PC-9 (cell line): Measurements from ENCODE around the gene TCF20. TPM values are rescaled to one million over a fixed set of nuclear protein-coding genes. Genes with fewer than 3 reads are reported as not detected.

Experiments
- BruUV-seq: library from RNA; stranded (reverse); fragments of 400-500 nt; replicated peaks from 2 replicates; lab custom pipeline; 2021; lab: Mats Ljungman, UMichigan
- CTCF ChIA-PET: fragments of 300-600 bp; sonication (Branson Sonifier 250); formaldehyde crosslinking; loops from one replicate; lab custom pipeline; 2022; ENCODE audit warnings: antibody characterized with exemption; lab: Charles Lee
- POLR2A ChIA-PET: fragments of 300-600 bp; sonication (Branson Sonifier 250); formaldehyde crosslinking; loops from one replicate; lab custom pipeline; 2022; ENCODE audit warnings: antibody characterized with exemption; ENCODE audit not compliant: unreplicated experiment; lab: Charles Lee
- DNase-seq, 2 experiments: peaks; one replicate each; pipeline versions ENCODE4 v3.0.0 to v3.0.0-alpha.2; 2015 to 2022; ENCODE audit warnings: mixed read lengths in 1 of 2
- H2AFZ ChIP-seq: fragments of 200-600 bp; sonication (generic); 2 replicates; pipeline ENCODE4 v1.8.1; 2017; ENCODE audit warnings: antibody characterized with exemption
- H3F3A ChIP-seq: fragments of 200-600 bp; sonication (generic); 2 replicates; pipeline ENCODE4 v1.8.1; 2017; ENCODE audit warnings: antibody characterized with exemption, mild to moderate bottlenecking, low read depth; ENCODE audit not compliant: insufficient read depth
- H3K27ac ChIP-seq: fragments of 200-600 bp; sonication (generic); 2 replicates; pipeline ENCODE4 v1.6.1; 2016; ENCODE audit warnings: mixed run types
- H3K27me3 ChIP-seq: fragments of 200-600 bp; sonication (generic); 2 replicates; pipeline ENCODE4 v1.6.1; 2016; ENCODE audit warnings: low read depth, mixed run types; ENCODE audit not compliant: insufficient read depth
- H3K36me3 ChIP-seq: fragments of 200-600 bp; sonication (generic); 2 replicates; pipeline ENCODE4 v1.6.1; 2016; ENCODE audit warnings: low read depth, mixed run types
- H3K4me1 ChIP-seq: fragments of 200-600 bp; sonication (generic); replicated peaks from 2 replicates; pipeline ENCODE4 v1.6.1; 2016; ENCODE audit warnings: mixed run types; ENCODE audit not compliant: insufficient read depth
- H3K4me2 ChIP-seq: fragments of 200-600 bp; sonication (generic); 2 replicates; pipeline ENCODE4 v1.6.1; 2017; ENCODE audit warnings: mixed run types
- H3K4me3 ChIP-seq: fragments of 200-600 bp; sonication (generic); 2 replicates; pipeline ENCODE4 v1.6.1; 2016; ENCODE audit warnings: mixed run types
- H3K79me2 ChIP-seq: fragments of 200-600 bp; sonication (generic); 2 replicates; pipeline ENCODE4 v1.6.1; 2017; ENCODE audit warnings: low read depth, mixed run types
- H3K9me2 ChIP-seq: fragments of 200-600 bp; sonication (generic); 2 replicates; pipeline ENCODE4 v1.8.1; 2017; ENCODE audit warnings: mild to moderate bottlenecking; ENCODE audit not compliant: insufficient read depth
- H3K9me3 ChIP-seq: fragments of 200-600 bp; sonication (generic); 2 replicates; pipeline ENCODE4 v1.8.1; 2016; ENCODE audit warnings: low read depth; ENCODE audit not compliant: insufficient read depth
- H4K20me1 ChIP-seq: fragments of 200-600 bp; sonication (generic); 2 replicates; pipeline ENCODE4 v1.8.1; 2017; ENCODE audit not compliant: insufficient read depth
- EZH2 ChIP-seq: fragments of 200-600 bp; sonication (generic); IDR thresholded peaks from 2 replicates; pipeline ENCODE4 v1.8.0; 2017; ENCODE audit warnings: antibody characterized with exemption, low read depth
- intact Hi-C: fragments of 100-400 bp; cut with micrococcal nuclease; formaldehyde crosslinking; loops from one replicate; pipeline ENCODE4 v1.10.0; 2022; ENCODE audit not compliant: unreplicated experiment
- total RNA-seq: library from RNA; stranded (reverse); gene quantifications from 2 replicates; pipeline ENCODE4 v1.2.3, GENCODE V29; 2021
- TF ChIP-seq, protein P1 (sequence below): fragments of 200-600 bp; sonication (generic); conservative IDR thresholded peaks from 2 replicates; pipeline ENCODE4 v1.6.1; 2017; ENCODE audit warnings: mixed run types, antibody characterized with exemption, mild to moderate bottlenecking, moderate library complexity

TCF20 gene
- total RNA-seq, 1 experiment from 2014 or later, result 79.1 TPM

DNA sequence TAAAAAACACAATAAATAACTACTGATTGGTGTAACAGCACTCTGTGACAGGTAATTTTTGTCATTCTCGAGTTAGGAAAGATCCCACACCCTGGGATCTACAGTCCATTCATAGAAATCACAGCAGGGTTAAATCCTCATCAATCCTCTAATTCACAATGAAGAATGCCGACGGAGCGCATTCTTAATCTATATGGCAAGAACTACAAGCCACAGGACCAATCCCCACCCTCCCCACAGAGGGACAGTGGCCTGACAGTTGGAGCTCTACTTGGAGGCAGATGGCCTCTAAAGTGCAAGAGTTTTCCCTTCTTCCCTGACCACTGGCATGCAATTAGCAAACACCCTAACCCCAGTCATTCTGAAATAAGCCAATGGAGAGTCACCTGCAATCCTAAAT is 34.2 kb downstream of the TCF20 start:
- peaks cover 97% of the 10 kb centered on the region for H3K79me2 ChIP-seq
- no peaks in the 10 kb centered on the region for H3K4me1 ChIP-seq

DNA sequence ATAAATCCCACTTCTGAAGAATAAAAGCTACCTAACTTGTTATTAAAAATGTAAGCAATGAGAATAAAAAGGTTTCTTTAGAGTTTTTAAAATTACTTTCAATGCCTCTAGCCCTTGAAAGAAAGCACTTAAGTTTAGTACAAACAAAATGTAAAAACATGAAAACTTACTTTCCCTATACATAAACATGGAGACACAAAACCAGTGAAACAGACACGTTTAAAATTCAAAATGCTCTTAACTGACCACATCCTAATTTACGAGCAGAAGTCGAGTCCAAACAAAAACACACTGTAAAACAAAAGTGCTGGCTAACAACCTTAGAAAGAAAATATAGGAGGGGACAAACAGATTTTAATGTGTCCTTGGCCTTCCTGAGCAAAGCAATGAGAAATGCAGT is 36.6 kb downstream of the TCF20 start:
- intact Hi-C loops, result no loop called here
- DNase-seq, result no peak
- no peaks in the 10 kb centered on the region for H3K9me2 ChIP-seq
- H3K9me3 ChIP-seq, result peaks cover 6% of the 10 kb centered on the region; the same call in 1 of the 2 replicates
- H3K36me3 ChIP-seq, result 0 out of 2 replicates have a peak, but pooled peaks cover 5% of the 10 kb centered on the region
- H4K20me1 ChIP-seq, result peaks cover 63% of the 10 kb centered on the region
- H3K4me2 ChIP-seq, result no peak overlapping the region
- H2AFZ ChIP-seq, result no peak overlapping the region
- TF ChIP-seq, protein P1, sequence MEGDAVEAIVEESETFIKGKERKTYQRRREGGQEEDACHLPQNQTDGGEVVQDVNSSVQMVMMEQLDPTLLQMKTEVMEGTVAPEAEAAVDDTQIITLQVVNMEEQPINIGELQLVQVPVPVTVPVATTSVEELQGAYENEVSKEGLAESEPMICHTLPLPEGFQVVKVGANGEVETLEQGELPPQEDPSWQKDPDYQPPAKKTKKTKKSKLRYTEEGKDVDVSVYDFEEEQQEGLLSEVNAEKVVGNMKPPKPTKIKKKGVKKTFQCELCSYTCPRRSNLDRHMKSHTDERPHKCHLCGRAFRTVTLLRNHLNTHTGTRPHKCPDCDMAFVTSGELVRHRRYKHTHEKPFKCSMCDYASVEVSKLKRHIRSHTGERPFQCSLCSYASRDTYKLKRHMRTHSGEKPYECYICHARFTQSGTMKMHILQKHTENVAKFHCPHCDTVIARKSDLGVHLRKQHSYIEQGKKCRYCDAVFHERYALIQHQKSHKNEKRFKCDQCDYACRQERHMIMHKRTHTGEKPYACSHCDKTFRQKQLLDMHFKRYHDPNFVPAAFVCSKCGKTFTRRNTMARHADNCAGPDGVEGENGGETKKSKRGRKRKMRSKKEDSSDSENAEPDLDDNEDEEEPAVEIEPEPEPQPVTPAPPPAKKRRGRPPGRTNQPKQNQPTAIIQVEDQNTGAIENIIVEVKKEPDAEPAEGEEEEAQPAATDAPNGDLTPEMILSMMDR, result no peak
- no peak for TF ChIP-seq EZH2
- peaks cover 94% of the 10 kb centered on the region for H3K79me2 ChIP-seq
- POLR2A ChIA-PET, result no interaction called here
- CTCF ChIA-PET, result no interaction called here
- no peak overlapping the region for H3K27ac ChIP-seq
- BruUV-seq, result no TSS peak
- peaks cover 14% of the 10 kb centered on the region; the same call in 1 of the 2 replicates for H3F3A ChIP-seq
- no peaks in the 10 kb centered on the region for H3K4me1 ChIP-seq
- H3K4me3 ChIP-seq, result no peak overlapping the region
- no peaks in the 10 kb centered on the region for H3K27me3 ChIP-seq

More for the DNA sequence above, 34.2 kb downstream of the TCF20 start:
- Histone ChIP-seq H4K20me1 (peaks cover 53% of the 10 kb centered on the region), H2AFZ (no peak overlapping the region), H3F3A (peaks cover 14% of the 10 kb centered on the region; the same call in 1 of the 2 replicates), H3K4me3 (no peak overlapping the region), H3K36me3 (0 out of 2 replicates have a peak, but pooled peaks cover 5% of the 10 kb centered on the region), H3K27ac (no peak overlapping the region), H3K27me3 (no peaks in the 10 kb centered on the region), H3K4me2 (no peak overlapping the region), H3K9me3 (peaks cover 6% of the 10 kb centered on the region; the same call in 1 of the 2 replicates), H3K9me2 (no peaks in the 10 kb centered on the region)
- no peak for TF ChIP-seq EZH2
- TF ChIP-seq, protein P1, result no peak
- intact Hi-C loops, result no loop called here
- BruUV-seq, result no TSS peak
- POLR2A ChIA-PET, result no interaction called here
- DNase-seq, result no peak
- CTCF ChIA-PET, result no interaction called here

DNA sequence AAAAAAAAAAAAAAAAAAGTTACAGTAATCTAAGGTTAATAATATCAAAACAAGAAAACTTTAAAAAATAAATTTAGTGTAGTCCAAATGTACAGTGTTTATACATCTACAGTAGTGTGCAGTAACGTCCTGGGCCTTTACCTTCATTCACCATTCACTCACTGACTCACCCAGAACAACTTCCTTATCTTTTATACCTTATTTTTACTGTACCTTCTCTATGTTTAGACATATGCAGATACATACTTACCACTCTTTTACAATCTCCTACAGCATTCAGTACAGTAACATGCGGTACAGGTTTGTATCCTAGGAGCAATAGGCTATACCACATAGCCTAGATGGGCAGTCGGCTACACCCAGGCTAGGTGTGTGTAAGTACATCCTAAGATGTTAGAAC is 38.5 kb downstream of the TCF20 start:
- H3K27ac ChIP-seq, result no peak overlapping the region
- no peaks in the 10 kb centered on the region for H3K4me1 ChIP-seq
- TF ChIP-seq, protein P1, result no peak
- TF ChIP-seq EZH2, result no peak
- H3F3A ChIP-seq, result peaks cover 12% of the 10 kb centered on the region; the same call in 1 of the 2 replicates
- H3K36me3 ChIP-seq, result no peaks in the 10 kb centered on the region
- no TSS peak for BruUV-seq
- peaks cover 82% of the 10 kb centered on the region for H4K20me1 ChIP-seq
- H3K9me3 ChIP-seq, result no peaks in the 10 kb centered on the region
- no peak overlapping the region for H2AFZ ChIP-seq
- DNase-seq, result no peak
- no peaks in the 10 kb centered on the region for H3K9me2 ChIP-seq
- no peaks in the 10 kb centered on the region for H3K27me3 ChIP-seq
- intact Hi-C loops, result no loop called here
- H3K79me2 ChIP-seq, result peaks cover 96% of the 10 kb centered on the region
- H3K4me2 ChIP-seq, result no peak overlapping the region
- ChIA-PET CTCF (no interaction called here), POLR2A (no interaction called here)
- H3K4me3 ChIP-seq, result no peak overlapping the region
